ENCODE data around the gene DTNBP1. TPM values are rescaled to one million over a fixed set of nuclear protein-coding genes. Genes with fewer than 3 reads are reported as not detected.

DTNBP1 gene
- total RNA-seq, 4 donors from 2014 or later = 5.2 to 14.7 (median 7.5) TPM

DNA sequence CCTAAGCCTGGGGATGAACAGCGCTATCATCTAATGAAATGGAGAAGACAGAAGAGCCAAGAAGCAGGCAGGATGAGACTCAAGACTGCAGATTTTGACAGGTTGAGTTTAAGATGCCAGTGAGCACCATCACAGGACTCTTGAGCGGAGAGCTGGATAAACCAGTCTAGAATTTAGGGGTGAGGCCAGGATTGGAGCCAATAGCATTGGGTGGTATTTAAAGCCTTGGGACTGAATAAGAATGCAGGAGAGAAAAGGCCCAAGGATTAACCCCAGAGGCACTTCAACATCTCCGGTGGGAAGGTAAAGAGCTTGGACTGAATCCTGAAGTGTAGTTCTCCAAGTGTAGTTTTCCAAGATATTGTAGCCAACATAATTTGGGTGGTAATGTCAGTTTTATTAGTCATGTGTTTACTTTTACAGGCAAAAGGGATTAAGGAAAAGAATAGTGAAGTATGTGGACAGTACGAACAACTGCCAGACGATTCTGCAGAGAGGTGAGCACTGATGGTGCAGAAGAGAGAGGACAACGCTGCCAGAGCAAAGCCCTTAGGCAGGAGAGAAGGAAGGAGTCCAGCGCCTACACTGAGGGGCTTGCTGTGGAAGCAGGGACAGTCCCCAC lies 85.2 kb downstream of the DTNBP1 start:
- Histone ChIP-seq H3K4me1 (peaks cover 0 to 22% (median 15%) of the 10 kb centered on the region in 3 donors), H3K4me3 (no peak overlapping the region), H3K36me3 (peaks cover 0 to 5% (median 0%) of the 10 kb centered on the region in 3 donors), H3K27ac (peak overlapping the region in 1 of 4 donors; percentile 45), H3K27me3 (no peaks in the 10 kb centered on the region), H3K9me3 (no peaks in the 10 kb centered on the region)
- WGBS, 2 donors = 45 to 48% methylated on average over 7 of the region's 7 CpGs
- no peak for DNase-seq
- intact Hi-C loops (cut with DNase I) = no loop called here
- TF ChIP-seq POLR2A (IDR thresholded peaks at IDR 0.05) = no peak
- TF ChIP-seq, protein P1, sequence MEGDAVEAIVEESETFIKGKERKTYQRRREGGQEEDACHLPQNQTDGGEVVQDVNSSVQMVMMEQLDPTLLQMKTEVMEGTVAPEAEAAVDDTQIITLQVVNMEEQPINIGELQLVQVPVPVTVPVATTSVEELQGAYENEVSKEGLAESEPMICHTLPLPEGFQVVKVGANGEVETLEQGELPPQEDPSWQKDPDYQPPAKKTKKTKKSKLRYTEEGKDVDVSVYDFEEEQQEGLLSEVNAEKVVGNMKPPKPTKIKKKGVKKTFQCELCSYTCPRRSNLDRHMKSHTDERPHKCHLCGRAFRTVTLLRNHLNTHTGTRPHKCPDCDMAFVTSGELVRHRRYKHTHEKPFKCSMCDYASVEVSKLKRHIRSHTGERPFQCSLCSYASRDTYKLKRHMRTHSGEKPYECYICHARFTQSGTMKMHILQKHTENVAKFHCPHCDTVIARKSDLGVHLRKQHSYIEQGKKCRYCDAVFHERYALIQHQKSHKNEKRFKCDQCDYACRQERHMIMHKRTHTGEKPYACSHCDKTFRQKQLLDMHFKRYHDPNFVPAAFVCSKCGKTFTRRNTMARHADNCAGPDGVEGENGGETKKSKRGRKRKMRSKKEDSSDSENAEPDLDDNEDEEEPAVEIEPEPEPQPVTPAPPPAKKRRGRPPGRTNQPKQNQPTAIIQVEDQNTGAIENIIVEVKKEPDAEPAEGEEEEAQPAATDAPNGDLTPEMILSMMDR (IDR thresholded peaks at IDR 0.05) = no peak

DNA sequence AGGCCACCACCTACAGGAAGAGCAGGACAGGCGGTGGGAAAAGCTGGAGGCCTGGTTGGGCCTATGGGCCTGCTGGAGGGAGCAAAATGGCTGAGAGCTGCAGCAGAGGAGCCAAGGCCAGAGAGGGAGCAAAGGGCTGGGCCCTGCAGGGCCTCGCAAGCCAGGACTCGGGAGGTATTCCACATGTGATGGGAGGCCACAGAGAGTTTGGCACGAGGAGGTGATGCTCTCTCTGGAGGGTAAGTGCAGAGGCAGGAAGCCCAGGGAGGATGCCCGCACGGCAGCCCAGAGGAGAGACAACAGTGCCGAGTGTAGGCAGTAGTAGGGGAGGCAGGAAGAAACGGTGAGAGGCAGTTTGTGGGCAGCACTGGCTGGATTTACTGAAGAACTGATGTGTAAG lies 85.7 kb downstream of the DTNBP1 start:
- intact Hi-C loops (cut with DNase I) = no loop called here
- no peak for DNase-seq
- TF ChIP-seq, protein P1 (IDR thresholded peaks at IDR 0.05) = no peak
- no peak for TF ChIP-seq POLR2A (IDR thresholded peaks at IDR 0.05)
- Histone ChIP-seq H3K4me3 (no peak overlapping the region), H3K27ac (no peak overlapping the region), H3K36me3 (peaks cover 0 to 5% (median 0%) of the 10 kb centered on the region in 3 donors), H3K4me1 (peaks cover 0 to 24% (median 15%) of the 10 kb centered on the region in 3 donors), H3K27me3 (no peaks in the 10 kb centered on the region), H3K9me3 (no peaks in the 10 kb centered on the region)
- 42 to 65% methylated on average over 8 of the region's 8 CpGs for WGBS, 2 donors

DNA sequence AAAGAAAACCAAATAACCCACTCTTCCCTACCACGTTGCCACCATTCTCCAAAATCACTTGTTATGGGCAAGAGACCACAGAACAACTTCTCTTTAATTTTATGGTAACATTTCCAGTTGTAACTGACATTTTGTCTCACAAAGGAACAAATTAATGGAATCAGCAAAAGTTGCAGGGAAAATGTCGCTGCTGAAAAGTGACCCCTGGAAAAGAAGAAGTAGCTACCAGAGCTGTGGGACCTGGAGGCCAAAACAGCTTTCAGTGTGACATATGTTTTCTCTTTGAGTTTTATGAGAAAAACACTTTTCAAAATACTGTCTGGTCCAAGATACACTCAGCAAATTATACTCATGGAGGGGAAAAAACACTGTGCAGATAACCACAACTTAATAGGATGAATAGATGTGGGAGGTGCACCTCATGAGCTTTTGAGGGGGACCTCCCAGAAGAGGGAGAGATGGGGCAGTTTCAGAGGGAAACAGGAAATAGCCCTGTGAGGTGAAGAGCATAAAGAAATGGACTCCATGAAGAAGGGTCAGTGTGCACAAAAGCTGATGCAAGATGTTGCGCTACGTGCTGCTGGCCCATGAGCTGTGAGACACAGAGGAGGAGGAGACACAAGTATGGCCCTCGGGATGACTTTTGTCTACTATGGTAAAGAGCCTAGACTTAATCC lies 87.3 kb downstream of the DTNBP1 start:
- Histone ChIP-seq H3K4me3 (no peak overlapping the region), H3K9me3 (no peaks in the 10 kb centered on the region), H3K4me1 (peaks cover 0 to 27% (median 15%) of the 10 kb centered on the region in 3 donors), H3K36me3 (peaks cover 0 to 5% (median 0%) of the 10 kb centered on the region in 3 donors), H3K27ac (no peak overlapping the region), H3K27me3 (no peaks in the 10 kb centered on the region)
- intact Hi-C loops (cut with DNase I) = no loop called here
- TF ChIP-seq, protein P1 (IDR thresholded peaks at IDR 0.05) = no peak
- no peak for TF ChIP-seq POLR2A (IDR thresholded peaks at IDR 0.05)
- DNase-seq = no peak
- 91 to 93% methylated on average over 5 of the region's 5 CpGs for WGBS, 2 donors

DNA sequence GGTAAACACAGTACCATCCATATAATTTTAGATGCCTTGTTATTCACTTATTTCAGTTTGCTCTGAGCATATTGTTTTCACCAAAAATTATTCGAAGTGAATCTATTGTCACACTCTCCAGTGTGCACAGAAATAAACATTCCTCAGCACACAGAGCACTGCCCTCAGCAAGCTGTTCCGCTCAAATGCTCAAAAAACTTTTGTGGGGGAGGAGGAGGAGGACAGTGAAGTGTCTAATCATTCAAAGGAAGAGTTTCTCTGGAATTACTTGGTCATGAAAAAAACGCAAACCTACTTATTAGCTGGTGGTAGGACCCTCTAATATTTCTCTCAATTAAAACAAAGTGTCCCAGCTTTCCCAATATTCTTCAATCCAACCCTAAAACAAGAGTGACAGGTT lies 88.3 kb downstream of the DTNBP1 start:
- peaks cover 0 to 27% (median 15%) of the 10 kb centered on the region in 3 donors for H3K4me1 ChIP-seq
- WGBS, 2 donors = 79 to 87% methylated on average over 3 of the region's 3 CpGs
- H3K27me3 ChIP-seq = no peaks in the 10 kb centered on the region
- intact Hi-C loops (cut with DNase I) = no loop called here
- H3K27ac ChIP-seq = no peak overlapping the region
- H3K9me3 ChIP-seq = no peaks in the 10 kb centered on the region
- DNase-seq = no peak
- H3K4me3 ChIP-seq = no peak overlapping the region
- peaks cover 0 to 5% (median 0%) of the 10 kb centered on the region in 3 donors for H3K36me3 ChIP-seq
- TF ChIP-seq, protein P1 (IDR thresholded peaks at IDR 0.05) = no peak
- TF ChIP-seq POLR2A (IDR thresholded peaks at IDR 0.05) = no peak

DNA sequence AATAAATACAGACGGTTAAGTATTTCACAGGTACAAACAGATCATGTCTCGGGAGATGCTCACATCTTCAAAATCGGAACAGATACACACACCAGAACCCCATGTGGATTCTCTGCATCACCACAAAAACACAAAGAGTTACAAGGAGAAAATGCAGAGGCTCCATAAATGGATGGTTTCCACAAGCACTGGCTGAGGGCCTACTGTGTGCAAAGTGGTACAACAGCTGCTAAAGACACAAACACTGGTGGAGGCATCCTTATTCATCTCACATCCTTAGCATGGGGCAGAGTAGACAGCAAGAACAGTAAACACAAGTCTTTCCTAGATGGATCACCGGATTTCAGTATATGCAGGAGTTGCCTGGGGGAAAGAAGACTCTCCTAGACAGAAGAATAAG lies 88.8 kb downstream of the DTNBP1 start:
- WGBS, 2 donors = 75 to 80% methylated on average over 4 of the region's 4 CpGs
- no peak overlapping the region for H3K4me3 ChIP-seq
- intact Hi-C loops (cut with DNase I) = no loop called here
- peaks cover 0 to 27% (median 15%) of the 10 kb centered on the region in 3 donors for H3K4me1 ChIP-seq
- no peaks in the 10 kb centered on the region for H3K27me3 ChIP-seq
- no peak overlapping the region for H3K27ac ChIP-seq
- no peaks in the 10 kb centered on the region for H3K9me3 ChIP-seq
- DNase-seq = no peak
- TF ChIP-seq POLR2A (IDR thresholded peaks at IDR 0.05) = no peak
- TF ChIP-seq, protein P1 (IDR thresholded peaks at IDR 0.05) = no peak
- peaks cover 0 to 5% (median 0%) of the 10 kb centered on the region in 3 donors for H3K36me3 ChIP-seq

All from esophagus squamous epithelium (tissue), 5 donors.